Middle frontal gyrus (tissue), 1 donor: ENCODE measurements around the gene ADM2.
A peak's percentile ranks its signal among the peaks of the same experiment; 100 is the strongest.

ENCODE experiments used
- DNase-seq: peaks from one replicate; pipeline ENCODE4 v3.0.0-alpha.2; 2015; ENCODE audit warnings: low spot score; ENCODE audit errors: extremely low spot score

Gene ADM2

DNA sequence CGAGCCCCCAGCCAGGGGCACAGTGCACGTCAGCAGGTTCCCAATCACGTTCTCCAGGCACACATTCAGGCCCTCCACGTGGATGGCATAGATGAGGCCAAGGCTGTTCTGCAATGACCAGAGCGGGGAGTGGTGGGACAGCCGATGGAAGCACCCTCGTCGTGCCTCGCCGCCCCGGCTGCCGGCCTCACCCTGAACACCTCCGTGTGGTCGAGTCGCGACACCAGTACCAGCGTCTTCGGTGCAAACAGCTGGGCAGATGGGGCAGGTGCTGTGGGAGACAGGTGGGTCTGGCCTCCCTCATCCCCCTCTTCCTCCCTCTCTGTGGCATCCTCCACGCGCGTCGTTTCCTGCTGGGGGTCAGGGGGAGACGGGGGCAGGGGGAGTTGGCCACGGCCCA lies 14.0 kb upstream of the ADM2 start:
- DNase-seq: no peak

DNA sequence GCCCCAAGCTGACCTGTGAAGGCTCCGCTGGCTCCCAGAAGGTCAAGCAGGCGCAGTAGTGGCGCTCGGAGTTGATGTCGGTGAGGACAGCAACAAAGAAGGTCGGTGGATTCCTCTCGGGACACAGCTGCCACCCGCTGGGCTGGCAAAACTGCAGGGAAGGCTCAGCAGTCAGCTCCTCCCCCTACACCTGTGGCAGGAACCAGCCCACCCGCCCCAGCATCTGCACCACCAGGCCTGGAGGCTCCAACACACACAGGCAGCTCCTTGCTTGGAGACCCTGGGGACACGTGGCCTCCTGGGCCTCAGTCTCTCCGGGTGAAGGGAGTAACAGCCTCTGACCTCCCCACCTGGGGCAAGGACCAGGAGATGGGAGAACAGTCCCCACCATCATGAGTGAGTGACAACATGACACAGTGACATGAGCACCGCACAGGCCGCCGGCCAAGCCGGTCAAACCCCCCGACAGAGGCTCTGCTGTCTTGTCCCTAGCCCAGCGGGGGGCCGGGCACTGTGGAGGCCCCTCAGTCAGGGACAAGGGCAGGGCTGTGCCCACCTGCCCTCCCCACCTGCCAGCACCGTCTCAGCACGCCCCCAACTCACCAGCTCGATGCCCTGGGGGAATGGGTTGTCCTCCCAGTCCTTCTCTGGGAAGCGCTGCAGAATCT lies 13.4 kb upstream of the ADM2 start:
- DNase-seq: no peak

DNA sequence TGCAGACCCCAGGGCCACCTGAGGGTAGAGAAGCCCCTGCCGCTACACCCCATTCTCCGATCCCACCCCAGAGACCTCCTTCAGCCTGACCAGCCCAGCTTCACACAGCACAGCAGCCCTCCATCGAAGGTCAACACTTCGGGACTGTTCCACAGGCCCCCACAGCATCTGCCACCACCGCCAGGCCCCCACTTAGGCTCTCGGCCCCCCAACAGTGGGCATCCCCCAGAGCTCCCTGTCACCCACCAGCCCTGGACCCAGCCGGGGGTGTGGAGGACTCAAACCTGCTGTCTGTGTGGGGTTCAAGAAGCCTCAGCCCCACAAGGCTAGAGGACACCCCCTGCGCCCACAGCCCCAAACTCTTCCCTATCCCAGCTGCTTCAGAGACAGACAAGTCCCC lies 12.7 kb upstream of the ADM2 start:
- no peak for DNase-seq

DNA sequence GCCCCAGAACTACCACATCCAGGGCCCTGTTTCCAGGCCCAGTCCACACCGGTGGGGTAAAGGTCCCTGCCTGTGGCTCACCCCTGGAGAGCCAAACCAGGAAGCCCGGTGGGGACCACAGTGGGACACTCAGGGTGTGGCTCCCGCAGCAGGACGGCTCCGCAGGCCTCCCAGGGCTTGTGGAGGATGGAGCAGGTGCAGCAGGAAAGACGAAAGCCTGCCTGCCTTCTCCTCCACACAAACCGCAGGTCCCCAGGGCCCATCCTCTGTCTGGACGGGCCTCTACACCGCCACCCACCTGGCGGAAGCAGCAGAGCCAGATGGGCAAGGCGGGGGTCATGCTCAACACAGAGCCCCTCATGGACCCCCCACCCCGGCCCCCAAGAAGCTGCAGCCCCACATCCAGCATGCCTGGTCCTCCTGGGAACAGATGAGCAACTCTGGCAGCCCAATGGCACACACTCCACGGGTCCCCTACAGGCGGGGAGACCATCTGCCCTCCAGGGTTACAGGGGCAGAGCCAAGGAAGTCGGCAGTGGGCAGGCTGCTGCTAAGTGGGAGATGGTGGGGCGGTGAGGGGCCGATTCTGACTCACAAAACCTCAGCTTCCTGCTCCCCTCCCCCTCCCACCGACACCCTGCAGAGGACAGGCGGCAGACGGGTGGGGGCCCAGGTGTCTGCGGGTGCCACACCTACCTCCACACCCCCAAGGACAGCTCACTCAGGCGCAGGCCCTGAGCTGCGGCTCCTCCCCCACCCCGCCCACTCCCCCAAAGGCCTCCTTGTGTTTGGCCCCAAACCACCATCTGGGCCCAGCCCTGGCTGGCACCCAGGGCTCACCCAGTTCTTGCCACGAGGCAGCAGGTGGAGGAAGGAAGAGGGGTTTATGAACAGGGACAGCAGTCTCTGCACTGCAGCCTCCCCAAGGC lies 11.7 kb upstream of the ADM2 start:
- no peak for DNase-seq

DNA sequence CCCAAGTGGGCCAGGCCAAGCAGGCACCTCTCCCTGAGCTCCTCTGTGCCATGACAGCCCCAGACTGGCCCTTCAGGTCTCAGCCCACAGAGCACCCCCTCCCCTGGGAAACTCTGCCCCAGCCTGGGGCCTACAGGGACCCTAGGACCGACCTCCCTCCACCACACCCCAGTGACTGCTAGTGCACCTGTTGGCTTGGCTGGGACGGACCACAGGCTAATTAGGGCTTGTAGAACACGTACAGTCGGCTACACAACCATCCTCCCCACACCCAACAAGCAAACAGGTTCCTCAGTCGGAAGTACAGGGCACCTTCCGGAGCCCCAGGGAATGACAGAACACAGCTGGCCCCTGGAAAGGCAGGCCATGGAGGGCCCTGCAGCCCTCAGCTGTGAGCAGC lies 10.9 kb upstream of the ADM2 start:
- no peak for DNase-seq

DNA sequence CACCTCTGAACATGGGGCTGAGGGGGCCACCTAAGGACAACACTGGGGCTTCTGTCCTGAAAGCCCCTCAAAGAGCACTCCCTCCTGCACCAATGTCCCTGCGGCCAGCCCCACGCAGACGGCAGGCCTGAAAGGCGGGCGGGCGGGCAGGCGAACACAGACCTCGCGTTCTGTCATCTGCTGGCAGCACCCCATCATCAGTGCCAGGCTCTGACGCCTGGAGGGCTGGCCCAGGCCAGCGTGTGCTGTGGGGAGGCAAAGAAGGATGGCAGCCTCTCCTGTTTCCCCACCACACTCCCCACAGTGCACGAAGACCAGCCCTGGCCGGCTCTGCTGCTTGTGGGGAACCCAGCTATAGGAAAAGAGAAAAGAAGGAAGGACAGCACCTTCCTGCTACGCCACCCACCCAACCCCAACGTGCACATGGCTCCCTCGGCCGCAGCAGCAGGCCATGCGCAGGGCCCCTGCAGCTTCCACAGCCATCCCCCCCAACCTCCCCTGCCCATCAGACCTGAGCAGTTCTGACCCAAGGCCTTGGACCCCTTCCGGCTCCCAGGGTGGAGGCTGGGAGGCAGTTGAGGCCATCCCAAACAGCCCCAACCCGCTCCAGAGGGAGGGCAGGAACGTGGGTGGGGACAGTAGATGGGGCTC lies 10.0 kb upstream of the ADM2 start:
- peak; percentile 6 for DNase-seq

DNA sequence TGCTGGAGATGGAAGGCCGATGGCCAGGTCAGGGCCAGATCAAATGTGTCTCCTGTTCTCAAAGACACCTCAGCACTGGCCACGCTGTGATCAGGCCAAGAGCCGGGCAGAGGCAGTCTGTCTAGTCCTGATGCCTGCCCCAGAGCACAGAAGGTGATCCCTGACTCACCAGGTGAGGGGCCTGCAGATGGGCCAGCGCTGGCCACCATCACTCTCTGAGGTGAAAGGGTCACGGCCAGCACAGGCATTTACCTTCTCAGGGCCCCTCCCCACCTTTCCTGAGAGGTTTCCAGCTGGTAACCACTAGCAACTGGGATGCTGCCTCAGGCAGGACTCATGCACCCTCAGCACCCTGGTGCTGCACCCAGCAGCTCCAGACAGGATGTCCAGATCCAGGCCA lies 9.4 kb upstream of the ADM2 start:
- no peak for DNase-seq

DNA sequence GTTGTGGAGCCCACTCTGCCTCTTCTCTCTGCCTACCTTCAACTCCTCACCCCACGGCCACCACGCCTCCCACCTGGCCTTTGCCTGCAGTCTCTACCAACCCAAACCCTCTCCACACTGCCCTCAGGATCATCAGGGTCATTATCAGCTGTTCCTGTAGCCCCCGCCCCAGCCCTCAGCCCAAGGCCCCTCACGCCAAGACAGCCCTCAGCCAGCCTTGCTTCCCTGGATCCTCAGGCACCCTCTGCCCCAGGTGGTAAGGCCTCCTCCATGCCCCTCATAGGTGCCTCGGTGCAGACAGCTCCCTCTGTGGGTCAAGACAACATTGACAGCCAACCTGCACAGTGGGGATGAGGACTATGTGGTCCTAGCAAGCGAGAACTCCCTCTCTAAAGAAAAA lies 8.3 kb upstream of the ADM2 start:
- no peak for DNase-seq

DNA sequence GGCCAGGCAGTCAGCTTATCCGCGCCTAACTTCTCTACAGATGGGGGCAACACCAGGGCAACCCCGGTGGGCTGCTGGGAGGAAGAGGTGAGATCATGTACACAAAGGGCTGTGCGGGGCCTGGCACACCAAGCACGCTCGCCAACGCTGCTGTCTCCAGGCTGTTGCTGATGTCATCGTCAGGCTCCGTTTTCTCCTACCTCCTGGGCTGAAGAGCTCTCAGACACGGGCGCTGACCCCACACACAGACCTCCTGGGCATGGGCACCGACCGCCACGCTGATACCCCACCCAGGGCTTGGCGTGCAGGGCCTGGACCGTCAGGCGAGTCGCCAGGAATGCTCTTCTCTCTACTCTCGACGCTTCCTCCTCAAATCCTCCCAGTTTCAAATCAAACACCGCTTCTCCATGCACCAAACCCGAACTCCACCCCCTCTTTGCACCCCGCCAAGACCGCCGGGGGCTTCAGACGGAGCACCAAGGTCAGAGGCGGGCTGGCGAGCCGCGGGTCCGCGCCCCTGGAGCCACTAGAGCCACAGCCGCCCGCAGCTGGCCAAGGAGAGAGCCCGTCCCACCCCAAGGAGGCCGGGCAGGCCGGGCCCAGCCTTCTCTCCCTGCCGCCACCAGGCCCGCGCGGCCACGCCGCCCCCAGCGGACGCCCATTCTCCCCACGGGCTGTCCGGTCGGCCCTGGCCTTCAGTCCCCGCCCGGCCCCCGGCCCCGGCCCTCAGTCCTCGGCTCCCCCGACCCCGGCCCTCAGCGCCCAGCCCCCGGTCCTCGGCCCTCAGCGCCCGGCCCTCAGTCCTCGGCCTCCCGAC lies 7.3 kb upstream of the ADM2 start:
- DNase-seq: no peak

DNA sequence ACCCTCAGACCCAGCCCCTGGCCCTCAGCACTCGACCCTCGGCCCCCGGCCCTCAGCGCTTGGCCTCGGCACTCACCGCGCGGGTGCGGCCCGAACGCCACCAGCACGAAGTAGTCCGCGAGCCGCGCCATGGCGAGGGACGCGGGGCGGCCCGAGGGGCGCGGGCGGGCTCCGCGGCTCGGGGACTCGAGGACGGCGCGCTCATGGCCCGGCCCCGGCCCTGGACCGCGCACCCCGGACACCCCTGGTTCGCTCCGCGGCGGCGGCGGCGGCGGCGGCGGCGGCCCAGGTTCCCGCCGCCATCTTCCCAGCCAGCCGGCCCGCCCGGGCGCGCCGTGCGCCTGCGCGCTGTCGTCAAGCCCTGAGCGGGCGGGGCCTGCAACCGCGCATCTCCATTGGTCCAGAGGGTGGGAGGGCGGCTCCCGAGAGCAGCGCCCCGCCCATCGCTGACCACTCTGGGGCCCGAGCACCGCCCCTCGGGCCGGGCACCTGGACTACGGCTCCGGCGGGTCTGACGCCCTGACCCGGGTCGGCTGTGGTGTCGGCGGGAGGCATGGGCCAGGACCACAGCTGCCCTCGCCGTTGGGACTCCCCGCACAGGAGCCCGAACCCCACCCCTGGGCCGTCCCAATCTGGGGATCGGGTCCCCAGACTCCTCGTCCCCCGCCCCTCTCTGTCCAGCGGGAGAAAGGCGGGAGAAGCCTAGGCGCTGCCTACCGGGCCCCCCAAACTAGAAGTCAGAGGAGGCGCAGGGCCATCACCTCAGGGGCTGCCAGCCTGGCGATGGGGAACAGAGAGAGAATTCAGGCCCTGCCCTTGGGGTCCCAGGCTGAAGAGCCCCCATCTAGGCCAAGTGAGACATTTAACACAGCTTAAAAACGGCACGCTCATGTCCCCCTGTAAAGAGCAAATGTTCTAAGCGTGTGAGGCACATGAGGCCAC lies 6.4 kb upstream of the ADM2 start, which contains the start of gene SBF1:
SBF1 (minus strand) TSS at position 326 of the 942 bp plus-strand sequence; CDS start at position 131, 195 bp downstream.
- peak; percentile 87 for DNase-seq

DNA sequence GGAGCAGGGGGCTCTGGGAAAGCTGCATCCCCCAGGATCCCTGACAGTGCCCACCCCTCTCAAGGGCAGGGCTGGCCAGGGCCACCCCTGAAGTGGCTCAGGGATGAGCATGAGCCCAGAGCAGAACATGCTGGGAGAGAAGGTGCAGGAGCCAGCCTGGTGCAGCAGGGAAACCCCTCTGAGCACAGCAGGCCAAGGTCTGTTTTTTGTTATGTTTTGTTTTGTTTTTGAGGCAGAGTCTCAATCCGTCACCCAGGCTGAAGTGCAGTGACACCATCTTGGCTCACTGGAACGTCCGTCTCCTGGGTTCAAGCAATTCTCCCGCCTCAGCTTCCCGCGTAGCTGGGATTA lies 5.7 kb upstream of the ADM2 start:
- DNase-seq: no peak

DNA sequence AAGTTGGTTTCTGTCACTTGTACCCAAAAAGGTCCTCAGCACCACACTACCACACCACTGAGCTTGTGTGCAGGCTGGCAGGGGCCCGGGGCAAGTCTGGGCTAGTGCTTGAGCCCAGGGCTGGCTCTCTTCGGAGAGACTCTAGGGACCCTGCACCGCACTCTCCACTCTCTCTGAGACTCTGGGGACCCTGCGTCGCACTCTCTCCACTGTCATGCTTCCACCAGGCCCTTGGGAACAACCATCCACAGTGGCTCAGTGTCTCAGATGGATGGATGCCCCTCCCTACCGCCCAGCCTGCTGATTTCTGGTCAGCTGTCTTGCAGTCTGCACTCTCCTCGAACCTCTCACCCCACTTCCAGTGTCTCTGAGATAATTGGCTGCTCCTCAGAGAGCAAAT lies 4.5 kb upstream of the ADM2 start:
- DNase-seq: no peak

DNA sequence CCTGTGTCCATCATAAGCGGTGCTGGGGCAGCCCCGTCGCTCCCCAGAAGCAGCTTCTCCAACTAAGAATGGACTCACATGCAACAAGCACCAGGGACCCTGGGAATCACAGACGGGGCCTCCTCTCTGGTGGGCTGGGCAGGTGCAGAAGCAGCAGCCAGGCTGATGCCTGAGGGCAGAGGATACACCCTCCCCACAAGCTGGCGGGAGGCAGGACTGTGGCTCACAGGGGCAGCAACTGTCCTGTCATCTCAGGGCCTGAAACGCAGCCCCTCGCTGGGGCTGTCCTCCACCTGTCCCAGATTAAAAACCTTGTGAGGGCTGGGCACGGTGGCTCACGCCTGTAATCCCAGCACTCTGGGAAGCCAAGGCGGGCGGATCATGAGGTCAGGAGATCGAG lies 3.4 kb upstream of the ADM2 start:
- no peak for DNase-seq

DNA sequence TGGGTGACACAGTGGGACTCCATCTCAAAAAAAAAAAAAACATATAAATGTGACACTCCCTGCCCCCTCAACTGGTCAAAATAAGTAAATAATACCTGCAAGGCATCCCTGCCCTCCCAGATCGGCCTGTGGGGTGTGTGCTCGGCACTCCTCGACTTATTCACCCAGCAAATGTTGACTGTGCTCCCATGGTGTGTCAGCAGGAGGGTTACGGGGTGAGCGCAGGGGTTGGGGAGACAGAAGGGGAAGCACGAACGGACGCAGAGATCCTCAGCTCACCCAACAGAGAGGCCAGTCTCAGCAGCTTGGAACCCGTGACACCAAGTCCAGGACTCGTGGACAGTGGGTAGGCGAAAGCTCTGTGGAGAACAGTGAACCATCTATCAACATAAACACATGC lies 1.6 kb upstream of the ADM2 start:
- DNase-seq: no peak

DNA sequence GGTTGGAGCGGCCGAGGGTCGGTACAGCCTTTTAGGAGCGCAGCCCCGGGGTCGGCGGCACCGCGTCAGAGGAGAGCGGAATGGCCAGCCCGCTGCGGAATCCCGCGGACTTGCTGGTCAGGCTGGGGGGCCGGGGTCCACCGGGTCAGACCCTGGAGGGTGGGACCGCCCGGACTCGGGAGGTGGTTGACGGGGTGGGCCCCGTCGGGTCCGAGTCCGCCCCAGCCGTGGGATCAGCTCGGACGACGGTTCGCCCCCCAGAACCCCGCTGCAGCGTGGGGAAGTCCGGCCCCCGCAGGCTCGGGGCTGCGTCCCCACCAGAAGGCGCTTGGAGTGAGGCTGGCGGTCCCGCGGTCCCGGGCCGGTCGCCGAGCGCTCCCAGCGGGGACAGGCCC lies 301 bp upstream of the ADM2 start:
- no peak for DNase-seq

DNA sequence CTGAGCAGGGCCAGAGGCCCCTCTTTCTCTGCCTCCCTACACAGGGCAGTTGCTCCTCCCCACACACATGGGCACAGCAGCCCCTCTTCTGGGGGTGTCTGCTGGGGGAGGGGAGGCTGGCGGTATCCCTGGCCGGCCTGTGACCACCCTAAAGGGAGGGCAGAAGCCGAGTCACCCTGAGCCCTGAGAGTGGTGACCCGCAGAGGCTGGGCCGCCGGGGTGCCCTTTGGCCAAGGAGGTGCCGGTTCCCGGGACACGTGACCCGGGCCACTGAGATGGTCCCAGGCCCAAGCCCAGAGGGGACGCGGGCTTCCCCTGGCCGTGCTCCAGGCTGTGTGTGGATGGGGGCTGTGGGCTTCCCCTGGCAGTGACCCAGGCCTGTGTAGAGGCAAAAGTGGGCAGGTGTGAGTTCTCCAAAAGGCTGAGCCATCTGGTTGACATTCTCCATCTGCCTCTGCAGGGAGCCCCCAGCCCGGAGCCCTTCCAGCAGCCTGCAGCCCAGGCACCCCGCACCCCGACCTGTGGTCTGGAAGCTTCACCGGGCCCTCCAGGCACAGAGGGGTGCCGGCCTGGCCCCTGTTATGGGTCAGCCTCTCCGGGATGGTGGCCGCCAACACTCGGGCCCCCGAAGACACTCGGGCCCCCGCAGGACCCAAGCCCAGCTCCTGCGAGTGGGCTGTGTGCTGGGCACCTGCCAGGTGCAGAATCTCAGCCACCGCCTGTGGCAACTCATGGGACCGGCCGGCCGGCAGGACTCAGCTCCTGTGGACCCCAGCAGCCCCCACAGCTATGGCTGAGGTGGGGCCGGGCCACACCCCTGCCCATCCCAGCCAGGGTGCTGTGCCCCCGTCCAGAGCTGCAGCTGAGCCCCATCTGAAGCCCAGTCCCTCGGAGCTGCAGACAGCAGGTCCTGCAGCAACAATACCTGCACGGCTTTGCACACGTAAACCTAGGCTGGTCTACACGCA lies 1.0 kb downstream of the ADM2 start:
- no peak for DNase-seq

DNA sequence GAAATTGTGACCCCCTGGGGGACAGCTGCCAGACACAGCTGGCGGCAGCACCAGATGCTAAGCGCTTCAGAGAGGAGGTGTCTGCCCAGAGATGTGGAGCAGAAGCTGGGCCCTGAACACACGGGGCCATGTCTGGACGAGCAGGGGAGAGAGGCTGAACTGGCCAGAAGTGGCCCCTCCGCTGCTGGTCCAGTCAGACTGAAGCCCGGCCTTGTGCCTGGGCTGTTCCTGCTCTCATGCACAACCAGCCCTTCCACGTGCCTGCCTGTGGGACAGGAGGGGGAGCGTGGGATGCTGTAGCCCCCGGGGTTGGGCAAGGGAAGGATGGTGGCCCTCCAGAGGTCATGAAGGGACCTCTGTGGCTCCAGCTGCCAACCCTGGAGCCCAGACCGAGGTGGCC lies 1.8 kb downstream of the ADM2 start:
- DNase-seq: no peak

DNA sequence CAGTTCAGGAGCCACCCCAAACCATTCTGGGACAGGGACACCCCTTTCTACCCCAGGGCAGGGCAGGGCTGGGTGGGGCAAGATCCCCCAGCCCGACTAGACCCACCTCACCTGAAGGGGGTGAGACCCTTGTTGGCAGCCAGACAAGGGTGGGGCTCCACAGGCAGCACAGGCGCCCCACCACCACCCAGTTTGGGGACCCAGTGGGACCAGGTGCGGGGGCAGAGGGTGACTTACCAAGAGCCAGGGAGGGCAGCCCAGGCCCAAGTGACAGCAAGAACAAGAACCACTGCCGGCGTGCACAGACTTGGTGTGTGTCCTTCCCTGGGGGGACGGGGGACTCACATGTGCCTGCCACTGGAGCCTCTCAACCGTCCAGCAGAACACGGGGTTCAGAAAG lies 2.2 kb downstream of the ADM2 start:
- no peak for DNase-seq
